Stimulated activated CD8-positive, alpha-beta memory T cell treated with anti-CD3 and anti-CD28 coated beads, Interleukin-4, amount 100 ng/mL, for 4 hours (primary cell): ENCODE results near the gene PHKA1.
"Not testable (repeated sequence)": the region's sequence is repeated elsewhere in the genome, so short reads cannot be mapped to it uniquely, and the experiment has no call there.

Experiments
- DNase-seq, 2 donors: peaks; one replicate each; pipeline ENCODE4 v3.0.0-alpha.2; 2020; ENCODE audit warnings: low read depth in 2 of 2, low spot score in 1 of 2

PHKA1 gene

DNA sequence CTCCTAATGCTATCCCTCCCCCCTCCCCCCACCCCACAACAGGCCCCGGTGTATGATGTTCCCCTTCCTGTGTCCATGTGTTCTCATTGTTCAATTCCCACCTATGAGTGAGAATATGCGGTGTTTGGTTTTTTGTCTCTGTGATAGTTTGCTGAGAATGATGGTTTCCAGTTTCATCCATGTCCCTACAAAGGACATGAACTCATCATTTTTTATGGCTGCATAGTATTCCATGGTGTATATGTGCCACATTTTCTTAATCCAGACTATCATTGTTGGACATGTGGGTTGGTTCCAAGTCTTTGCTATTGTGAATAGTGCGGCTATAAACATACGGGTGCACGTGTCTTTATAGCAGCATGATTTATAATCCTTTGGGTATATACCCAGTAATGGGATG lies 44.6 kb downstream of the PHKA1 start:
- DNase-seq: not testable (repeated sequence)

GRCh38 chrX:72666451-72666850 lies 47.7 kb downstream of the PHKA1 start:
- DNase-seq: no peak

GRCh38 chrX:72663737-72664136 lies 50.4 kb downstream of the PHKA1 start:
- DNase-seq: no peak

GRCh38 chrX:72662020-72662747 lies 51.9 kb downstream of the PHKA1 start:
- DNase-seq: no peak

DNA sequence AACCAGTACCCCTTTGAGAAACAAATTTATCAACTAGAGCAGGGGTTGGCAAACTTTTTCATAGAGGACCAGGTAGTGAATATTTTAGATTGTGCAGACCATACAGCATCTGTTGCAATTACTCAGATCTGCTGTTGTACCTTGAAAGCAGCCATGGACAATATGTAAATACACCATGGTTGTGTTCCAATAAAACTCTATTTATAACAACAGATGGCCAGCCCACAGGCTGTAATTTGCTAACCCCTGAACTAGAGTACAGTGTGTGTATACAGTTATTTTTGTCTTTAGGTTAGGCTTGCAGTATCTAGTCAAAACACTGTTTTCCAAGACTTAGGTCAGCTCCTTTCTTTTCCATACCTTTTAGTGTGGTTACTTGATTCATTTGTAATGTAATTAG lies 54.4 kb downstream of the PHKA1 start:
- no peak for DNase-seq

DNA sequence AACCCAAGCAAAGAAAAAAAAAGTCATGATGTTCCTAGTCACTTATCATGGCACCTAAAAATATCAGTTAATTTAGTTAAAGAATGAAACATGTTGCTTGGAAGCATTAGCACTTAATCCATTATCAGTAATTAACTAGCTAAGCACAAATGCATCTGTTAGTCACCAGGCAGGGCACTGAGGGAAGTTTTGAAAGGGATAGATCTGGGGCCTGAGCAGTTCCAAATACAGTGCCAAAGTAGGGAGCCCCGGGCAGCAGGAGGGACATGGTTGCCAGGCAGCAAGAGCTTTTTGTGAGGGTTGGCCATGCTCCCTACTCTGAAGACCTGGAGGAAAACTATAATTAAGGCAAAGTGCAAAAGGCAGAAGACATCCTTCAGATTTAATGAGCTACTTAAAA lies 62.0 kb downstream of the PHKA1 start:
- no peak for DNase-seq

- DNase-seq: no peak
These were observed 69.2 kb downstream of the PHKA1 start for GRCh38 chrX:72644946-72645345.

- DNase-seq: no peak
These were observed 72.5 kb downstream of the PHKA1 start for GRCh38 chrX:72641611-72642010.

DNA sequence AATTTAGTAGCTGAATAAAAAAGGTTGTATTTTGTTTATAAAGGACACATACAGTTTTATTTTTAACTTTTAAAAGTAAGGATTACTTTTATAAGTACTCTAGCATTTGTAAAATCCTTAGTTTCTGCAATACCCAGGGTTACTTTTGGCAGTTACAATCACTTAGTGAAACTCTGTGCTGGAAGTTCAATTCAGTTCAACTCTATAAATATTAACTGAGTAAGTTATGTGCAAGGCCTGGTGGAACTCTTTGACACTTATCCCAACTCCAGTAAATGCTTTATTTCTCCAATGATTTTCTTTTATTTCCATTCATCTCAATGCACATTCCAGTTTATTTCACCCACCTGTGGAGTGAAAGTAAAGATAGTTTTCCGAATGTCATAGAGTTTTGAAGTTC lies 78.2 kb downstream of the PHKA1 start:
- DNase-seq: no peak

- no peak for DNase-seq
These were observed 79.8 kb downstream of the PHKA1 start for GRCh38 chrX:72634331-72634730.

DNA sequence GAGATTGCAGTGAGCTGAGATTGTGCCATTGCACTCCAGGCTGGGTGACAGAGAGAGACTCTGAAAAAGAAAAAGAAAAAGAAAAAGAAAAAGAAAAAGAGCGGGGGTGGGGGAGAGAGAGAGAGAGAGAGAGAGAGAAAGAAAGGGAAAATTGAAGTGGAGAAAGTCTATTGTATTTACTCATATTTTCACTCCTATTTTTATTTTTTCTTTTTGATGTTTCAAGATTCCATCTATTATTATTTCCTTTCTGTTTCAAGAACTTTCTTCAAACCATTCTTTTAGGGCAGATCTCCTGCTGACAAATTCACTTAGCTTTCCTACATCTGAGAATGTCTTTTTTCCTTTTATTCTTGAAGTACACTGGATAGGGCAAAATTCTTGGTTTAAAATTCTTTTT lies 83.9 kb downstream of the PHKA1 start:
- DNase-seq: no peak

GRCh38 chrX:72624194-72624593 lies 89.9 kb downstream of the PHKA1 start:
- no peak for DNase-seq

DNA sequence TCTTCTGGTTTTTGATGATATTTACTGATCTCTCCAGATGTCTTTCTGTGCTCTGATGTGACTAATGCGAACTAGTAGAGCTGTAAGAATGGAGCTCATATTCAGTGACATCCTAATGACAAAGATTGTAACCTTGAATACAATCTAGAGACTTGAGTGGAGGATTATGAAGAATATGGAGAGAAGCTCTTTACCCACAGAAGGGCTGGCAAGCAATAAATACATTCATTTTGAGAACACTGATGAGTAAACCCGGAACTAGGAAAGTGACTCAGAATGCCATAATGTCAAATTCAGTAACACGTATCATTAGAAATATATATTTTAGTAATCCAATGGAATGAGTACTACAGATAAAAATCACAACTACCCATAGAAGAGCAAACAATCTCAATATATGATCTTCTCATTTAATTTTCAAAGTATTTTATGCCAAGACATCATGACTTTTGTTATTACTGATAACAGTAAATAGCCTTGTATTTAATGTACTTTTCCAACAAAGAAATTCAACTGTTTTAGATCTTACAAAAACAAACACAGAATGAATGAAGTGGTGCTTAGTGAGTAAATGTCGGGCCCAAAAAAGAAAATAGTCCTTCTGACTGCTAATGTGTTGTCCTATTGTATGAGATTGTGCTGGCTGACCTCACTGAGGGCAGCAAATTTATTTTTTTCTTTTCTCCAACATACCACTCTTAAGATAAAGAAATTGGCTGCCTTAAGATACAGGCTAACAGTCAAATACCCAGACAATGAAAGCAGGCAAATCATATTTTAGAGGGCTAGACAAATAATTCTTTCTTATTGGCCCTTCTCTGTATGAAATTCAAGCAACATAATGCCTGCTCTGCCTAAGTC lies 92.3 kb downstream of the PHKA1 start:
- DNase-seq: no peak

GRCh38 chrX:72621163-72621562 lies 92.9 kb downstream of the PHKA1 start:
- no peak for DNase-seq

DNA sequence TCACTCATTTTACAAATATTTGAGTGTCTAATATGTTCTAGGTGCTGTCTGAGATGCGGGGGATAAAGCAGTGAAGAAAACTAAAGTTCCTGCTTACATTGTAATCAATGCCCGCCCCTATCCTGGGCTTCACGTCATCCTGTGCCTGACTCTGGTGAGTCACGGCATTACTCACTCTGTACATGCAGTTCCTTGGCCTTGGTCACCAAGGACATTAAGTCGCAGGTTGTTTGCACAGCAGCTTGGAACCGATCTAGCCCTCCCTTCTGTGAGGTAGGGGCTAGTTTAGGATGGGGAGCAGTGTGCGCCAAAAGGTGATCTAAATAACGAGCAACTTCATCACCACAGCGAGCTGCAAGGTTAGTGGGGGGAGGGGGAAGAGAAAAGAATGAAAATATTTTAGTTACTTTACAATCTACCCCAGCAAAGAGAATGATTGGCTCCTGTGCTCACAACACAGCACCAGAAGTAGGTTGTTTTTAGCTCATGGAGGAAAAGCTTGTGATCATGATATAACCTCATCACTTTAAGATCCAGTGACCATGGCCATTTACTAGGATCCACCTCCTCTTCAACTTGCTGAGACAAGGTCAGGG lies 93.5 kb downstream of the PHKA1 start:
- no peak for DNase-seq

- no peak for DNase-seq
These were observed 104.8 kb downstream of the PHKA1 start for GRCh38 chrX:72609313-72609712.

DNA sequence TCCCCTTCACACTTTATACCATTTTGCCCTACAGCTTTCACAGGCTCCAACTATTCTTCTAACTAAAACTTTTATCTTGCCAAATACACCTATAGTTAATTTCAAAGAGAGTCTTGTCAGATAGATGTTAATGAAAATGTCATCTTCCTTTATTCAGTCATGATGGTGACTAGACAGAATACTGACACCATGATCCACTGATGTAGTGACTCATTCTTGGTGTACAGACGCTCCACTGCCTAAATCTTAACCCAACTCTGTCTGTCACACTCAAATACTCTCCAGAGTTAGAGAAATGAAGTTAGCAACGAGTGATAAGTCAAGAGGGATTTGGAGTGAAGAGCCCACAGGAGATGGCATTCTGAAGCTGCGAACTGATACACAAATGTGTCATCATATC lies 109.4 kb downstream of the PHKA1 start:
- DNase-seq: no peak

- DNase-seq: no peak
These were observed 110.0 kb downstream of the PHKA1 start for GRCh38 chrX:72604112-72604511.

DNA sequence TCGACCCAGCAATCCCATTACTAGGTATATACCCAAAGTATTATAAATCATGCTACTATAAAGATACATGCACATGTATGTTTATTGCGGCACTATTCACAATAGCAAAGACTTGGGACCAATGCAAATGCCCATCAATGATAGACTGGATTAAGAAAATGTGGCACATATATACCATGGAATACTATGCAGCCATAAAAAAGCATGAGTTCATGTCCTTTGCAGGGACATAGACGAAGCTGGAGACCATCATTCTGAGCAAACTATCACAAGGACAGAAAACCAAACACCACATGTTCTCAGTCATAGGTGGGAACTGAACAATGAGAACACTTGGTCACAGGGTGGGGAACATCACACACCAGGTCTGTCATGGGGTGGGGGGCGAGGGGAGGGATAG lies 123.1 kb downstream of the PHKA1 start:
- DNase-seq: not testable (repeated sequence)

- no peak for DNase-seq
These were observed 129.9 kb downstream of the PHKA1 start for GRCh38 chrX:72584163-72584562.

DNA sequence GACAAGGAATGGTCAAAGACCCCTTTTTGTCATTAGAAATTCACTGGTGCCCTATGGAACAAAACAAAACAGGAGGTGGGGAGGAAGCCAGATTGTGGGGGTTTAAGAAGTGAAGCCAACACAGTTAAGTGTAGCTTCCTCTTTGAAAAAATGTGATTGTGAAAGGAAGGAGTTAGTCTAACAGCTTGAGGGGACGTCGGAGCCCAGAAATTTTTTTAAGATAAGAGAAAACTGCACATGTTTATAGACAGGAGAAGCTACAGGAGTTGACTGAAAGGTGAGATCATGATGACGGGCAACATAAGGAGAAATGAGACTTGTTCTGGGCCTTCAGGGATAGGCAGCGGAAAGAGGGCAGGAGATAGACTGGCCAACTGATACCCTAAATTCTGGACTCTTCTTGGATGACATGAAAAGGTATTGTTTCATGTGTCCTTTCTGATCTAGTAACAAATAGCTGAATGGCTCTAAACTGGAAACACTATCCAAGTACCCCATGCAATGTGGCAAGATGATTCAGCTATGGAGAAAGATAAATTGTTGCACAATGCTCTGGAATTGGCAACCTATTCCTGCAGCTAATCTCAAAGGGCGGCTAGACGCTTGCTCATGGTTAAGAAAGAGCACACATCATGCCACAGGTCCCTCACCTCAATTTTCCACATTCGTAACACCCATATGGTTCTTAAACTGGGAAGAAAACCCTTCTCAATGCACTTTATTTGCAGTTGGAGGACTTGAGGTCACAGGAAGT lies 137.8 kb downstream of the PHKA1 start:
- DNase-seq: no peak

- DNase-seq: no peak
These were observed 141.0 kb downstream of the PHKA1 start for GRCh38 chrX:72573158-72573511.
